GM06990 (cell line): ENCODE data around the gene NAB2.

Experiments
- DNase-seq: peaks from one replicate; pipeline ENCODE4 v3.0.0-alpha.2; 2011; ENCODE audit not compliant: insufficient read length; ENCODE audit errors: extremely low read depth
- H3K27me3 ChIP-seq: replicated peaks from 2 replicates; pipeline ENCODE4 v1.6.0; 2011; ENCODE audit warnings: low read length; ENCODE audit not compliant: control insufficient read depth, insufficient read depth
- H3K36me3 ChIP-seq: 2 replicates; pipeline ENCODE4 v1.5.1; 2011; ENCODE audit warnings: low read length; ENCODE audit not compliant: control insufficient read depth, insufficient read depth
- H3K4me3 ChIP-seq: replicated peaks from 2 replicates; pipeline ENCODE4 v1.5.1; 2011; ENCODE audit warnings: low read depth, mild to moderate bottlenecking, control low read depth, low read length
- TF ChIP-seq, protein P1 (sequence below): IDR thresholded peaks from 2 replicates; pipeline ENCODE4 v1.5.1; 2011; ENCODE audit warnings: low read length, control low read depth, mild to moderate bottlenecking, inconsistent platforms; ENCODE audit not compliant: insufficient read depth, poor library complexity, severe bottlenecking

Gene NAB2

GRCh38 chr12:57087010-57087690 is 1.8 kb upstream of the NAB2 start:
- peaks cover 2% of the 10 kb centered on the region for H3K36me3 ChIP-seq
- peak overlapping the region; percentile 84 for H3K4me3 ChIP-seq
- no peaks in the 10 kb centered on the region for H3K27me3 ChIP-seq
- TF ChIP-seq, protein P1, sequence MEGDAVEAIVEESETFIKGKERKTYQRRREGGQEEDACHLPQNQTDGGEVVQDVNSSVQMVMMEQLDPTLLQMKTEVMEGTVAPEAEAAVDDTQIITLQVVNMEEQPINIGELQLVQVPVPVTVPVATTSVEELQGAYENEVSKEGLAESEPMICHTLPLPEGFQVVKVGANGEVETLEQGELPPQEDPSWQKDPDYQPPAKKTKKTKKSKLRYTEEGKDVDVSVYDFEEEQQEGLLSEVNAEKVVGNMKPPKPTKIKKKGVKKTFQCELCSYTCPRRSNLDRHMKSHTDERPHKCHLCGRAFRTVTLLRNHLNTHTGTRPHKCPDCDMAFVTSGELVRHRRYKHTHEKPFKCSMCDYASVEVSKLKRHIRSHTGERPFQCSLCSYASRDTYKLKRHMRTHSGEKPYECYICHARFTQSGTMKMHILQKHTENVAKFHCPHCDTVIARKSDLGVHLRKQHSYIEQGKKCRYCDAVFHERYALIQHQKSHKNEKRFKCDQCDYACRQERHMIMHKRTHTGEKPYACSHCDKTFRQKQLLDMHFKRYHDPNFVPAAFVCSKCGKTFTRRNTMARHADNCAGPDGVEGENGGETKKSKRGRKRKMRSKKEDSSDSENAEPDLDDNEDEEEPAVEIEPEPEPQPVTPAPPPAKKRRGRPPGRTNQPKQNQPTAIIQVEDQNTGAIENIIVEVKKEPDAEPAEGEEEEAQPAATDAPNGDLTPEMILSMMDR: no peak
- DNase-seq: peak; percentile 91

DNA sequence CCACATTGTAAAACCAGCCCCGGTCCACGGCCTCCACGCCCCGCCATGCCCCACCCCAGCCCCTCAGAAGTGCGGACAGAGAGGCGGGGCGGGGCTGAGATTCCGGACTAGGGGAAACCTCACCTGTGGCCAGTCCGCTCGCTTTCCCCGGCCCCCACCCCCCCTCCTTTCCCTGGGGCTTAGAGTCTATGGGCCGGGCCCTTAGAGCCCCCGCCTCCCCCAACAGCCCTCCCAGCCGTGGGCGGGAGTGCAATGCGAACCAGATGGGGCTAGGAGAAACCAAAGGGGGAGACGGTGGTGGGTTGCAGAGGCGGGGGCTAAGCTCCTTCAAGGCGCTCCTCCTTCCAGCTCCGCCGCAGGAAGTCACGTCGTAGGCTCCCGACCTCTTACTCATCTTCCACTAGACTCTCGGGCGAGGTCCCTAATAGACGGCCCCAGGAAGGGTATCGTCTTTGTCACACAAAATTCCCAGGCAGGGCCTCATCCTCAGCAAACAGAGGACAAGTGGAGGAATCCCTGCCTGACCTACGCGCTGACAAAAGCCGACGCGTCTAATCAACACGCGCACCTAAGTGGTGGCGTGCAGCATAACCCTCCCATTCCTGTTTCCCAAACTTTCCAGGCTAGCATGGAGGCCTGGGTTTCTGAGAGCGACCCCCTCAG is 1.1 kb upstream of the NAB2 start:
- peaks cover 5% of the 10 kb centered on the region for H3K36me3 ChIP-seq
- TF ChIP-seq, protein P1: no peak
- peak overlapping the region; percentile 84 for H3K4me3 ChIP-seq
- no peaks in the 10 kb centered on the region for H3K27me3 ChIP-seq
- no peak for DNase-seq

- TF ChIP-seq, protein P1: no peak
- DNase-seq: peak; percentile 62
- no peaks in the 10 kb centered on the region for H3K27me3 ChIP-seq
- peak overlapping the region; percentile 89 for H3K4me3 ChIP-seq
- H3K36me3 ChIP-seq: peaks cover 8% of the 10 kb centered on the region
These were observed 644 bp downstream of the NAB2 start for GRCh38 chr12:57089271-57090245.

DNA sequence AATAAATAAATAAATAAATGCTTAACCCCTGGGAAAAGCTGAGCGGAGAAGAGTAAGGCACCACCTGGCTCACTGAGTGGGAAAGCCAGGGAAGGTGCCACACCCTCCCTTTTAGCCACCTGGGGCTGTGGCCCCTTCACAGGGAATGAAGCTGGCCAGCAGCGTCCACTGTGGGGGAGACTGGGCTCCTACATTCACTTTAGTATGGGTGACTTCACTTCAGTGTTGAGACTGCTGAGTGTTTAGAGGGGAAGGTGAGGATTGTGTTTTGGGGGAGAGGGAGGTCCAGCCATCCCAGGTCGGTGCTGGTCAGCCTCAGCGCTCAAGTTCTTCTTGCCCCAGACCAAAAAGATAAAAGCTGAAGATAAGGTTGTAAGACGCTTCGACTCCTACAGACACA is 1.6 kb downstream of the NAB2 start:
- H3K4me3 ChIP-seq: peak overlapping the region; percentile 89
- no peaks in the 10 kb centered on the region for H3K27me3 ChIP-seq
- DNase-seq: no peak
- peaks cover 9% of the 10 kb centered on the region for H3K36me3 ChIP-seq
- TF ChIP-seq, protein P1: no peak

- TF ChIP-seq, protein P1: no peak
- H3K27me3 ChIP-seq: no peaks in the 10 kb centered on the region
- H3K4me3 ChIP-seq: no peak overlapping the region; the same call in 1 of the 2 replicates
- peaks cover 11% of the 10 kb centered on the region for H3K36me3 ChIP-seq
- DNase-seq: no peak
These were observed 2.2 kb downstream of the NAB2 start for GRCh38 chr12:57090924-57091637.
